Left ventricle myocardium inferior (tissue), 1 donor: Measurements from ENCODE around the gene RBM47. TPM values are rescaled to one million over a fixed set of nuclear protein-coding genes. Genes with fewer than 3 reads are reported as not detected.
"Not testable (repeated sequence)": the region's sequence is repeated elsewhere in the genome, so short reads cannot be mapped to it uniquely, and the experiment has no call there.

ENCODE experiments used
- DNase-seq: peaks from one replicate; pipeline ENCODE4 v3.0.0-alpha.2; 2020
- H3K27ac ChIP-seq: fragments of 200-600 bp; replicated peaks from 2 replicates; pipeline ENCODE4 v1.8.0; 2021
- H3K27me3 ChIP-seq: fragments of 200-600 bp; 2 replicates; pipeline ENCODE4 v1.8.0; 2021; ENCODE audit warnings: low read depth
- H3K36me3 ChIP-seq: fragments of 200-600 bp; 2 replicates; pipeline ENCODE4 v1.8.0; 2021
- H3K4me1 ChIP-seq: fragments of 200-600 bp; 2 replicates; pipeline ENCODE4 v1.8.0; 2021
- H3K4me3 ChIP-seq: fragments of 200-600 bp; 2 replicates; pipeline ENCODE4 v1.8.0; 2021; ENCODE audit warnings: mild to moderate bottlenecking, moderate library complexity
- H3K9me3 ChIP-seq: fragments of 200-600 bp; replicated peaks from 2 replicates; pipeline ENCODE4 v1.8.0; 2021
- CTCF ChIP-seq: fragments of 200-600 bp; IDR thresholded peaks from 2 replicates; pipeline ENCODE4 v1.8.0; 2021; ENCODE audit warnings: antibody characterized with exemption, mild to moderate bottlenecking, borderline replicate concordance
- intact Hi-C: fragments of 100-400 bp; cut with micrococcal nuclease; formaldehyde crosslinking; loops from one replicate; pipeline ENCODE4 v1.11.0; 2022
- total RNA-seq: library from RNA; stranded (reverse); fragmentation: NEBNext Ultra II Directional; extraction: Animal tissue kit (Norgen Biotek cat#: 25700); gene quantifications from one replicate; pipeline ENCODE4 v1.2.1, GENCODE V29; 2021
- donor health status: DM: no; HTN: yes; CAD: no; lungs with severe emphysema.

The RBM47 gene
- total RNA-seq, 1 donor from 2014 or later: 2.7 TPM

DNA sequence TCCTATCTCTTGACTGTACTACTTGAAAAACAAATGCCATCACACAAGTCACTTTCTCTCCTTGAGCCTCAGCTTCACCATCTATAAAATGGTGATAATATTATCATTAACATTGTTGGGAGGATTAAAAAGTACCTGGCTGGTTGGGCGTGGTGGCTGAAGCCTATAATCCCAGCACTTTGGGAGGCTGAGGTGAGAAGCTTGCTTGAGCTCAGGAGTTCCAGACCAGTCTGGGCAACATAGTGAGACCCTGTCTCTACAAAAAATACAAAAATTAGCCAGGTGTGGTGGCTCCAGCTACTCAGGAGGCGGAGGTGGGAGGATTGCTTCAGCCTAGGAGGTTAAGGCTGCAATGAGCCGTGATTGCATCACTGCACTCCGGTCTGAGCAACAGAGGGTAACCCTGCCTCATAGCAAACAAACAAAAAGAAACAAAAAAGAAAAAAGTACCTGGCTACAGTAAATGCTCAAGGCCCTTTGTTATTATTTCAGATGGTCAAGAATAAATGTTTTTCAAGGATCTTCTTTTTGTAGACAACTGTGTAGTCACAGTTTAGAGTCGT, 174.2 kb downstream of the RBM47 start:
- no peak for DNase-seq
- Histone ChIP-seq H3K4me1 (no peaks in the 10 kb centered on the region), H3K4me3 (no peak overlapping the region), H3K27ac (no peak overlapping the region), H3K27me3 (peaks cover 12% of the 10 kb centered on the region), H3K36me3 (no peaks in the 10 kb centered on the region), H3K9me3 (no peaks in the 10 kb centered on the region)
- intact Hi-C loops: no loop called here
- no peak for TF ChIP-seq CTCF

- no peak for TF ChIP-seq CTCF
- H3K27me3 ChIP-seq: peaks cover 9% of the 10 kb centered on the region
- no peak for DNase-seq
- intact Hi-C loops: no loop called here
- H3K4me3 ChIP-seq: no peak overlapping the region
- H3K36me3 ChIP-seq: no peaks in the 10 kb centered on the region
- H3K9me3 ChIP-seq: no peaks in the 10 kb centered on the region
- no peaks in the 10 kb centered on the region for H3K4me1 ChIP-seq
- H3K27ac ChIP-seq: no peak overlapping the region
These were observed 174.8 kb downstream of the RBM47 start for GRCh38 chr4:40454816-40455215.

GRCh38 chr4:40453912-40454311, 175.8 kb downstream of the RBM47 start:
- Histone ChIP-seq H3K36me3 (no peaks in the 10 kb centered on the region), H3K27me3 (peaks cover under 1% of the 10 kb centered on the region), H3K4me3 (no peak overlapping the region), H3K27ac (no peak overlapping the region), H3K9me3 (no peaks in the 10 kb centered on the region), H3K4me1 (no peaks in the 10 kb centered on the region)
- intact Hi-C loops: no loop called here
- no peak for TF ChIP-seq CTCF
- DNase-seq: no peak

- Histone ChIP-seq H3K27me3 (no peaks in the 10 kb centered on the region), H3K27ac (no peak overlapping the region), H3K9me3 (no peaks in the 10 kb centered on the region), H3K36me3 (no peaks in the 10 kb centered on the region), H3K4me3 (no peak overlapping the region), H3K4me1 (no peaks in the 10 kb centered on the region)
- no peak for TF ChIP-seq CTCF
- no peak for DNase-seq
- intact Hi-C loops: no loop called here
These were observed 180.8 kb downstream of the RBM47 start for GRCh38 chr4:40448875-40449274.

DNA sequence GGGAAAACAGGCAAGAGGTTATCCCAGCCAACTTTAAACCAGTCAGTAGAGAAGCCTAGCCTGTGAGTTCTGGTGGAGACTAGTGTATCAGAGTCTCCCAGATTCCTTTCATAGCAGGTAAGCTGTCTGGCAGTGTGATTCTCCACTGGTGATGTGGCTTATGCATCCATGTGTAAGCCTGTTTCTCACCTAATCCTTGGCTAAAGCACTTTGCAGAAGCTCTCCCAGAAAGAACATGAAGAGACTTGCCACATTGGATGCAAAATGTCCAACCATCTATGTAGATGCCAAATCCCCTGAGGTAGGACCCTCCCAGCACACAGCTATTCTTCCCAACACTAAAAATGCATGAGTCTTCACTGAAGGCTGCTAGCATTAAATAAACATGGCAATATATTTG, 182.8 kb downstream of the RBM47 start:
- TF ChIP-seq CTCF: no peak
- Histone ChIP-seq H3K27ac (no peak overlapping the region), H3K4me3 (no peak overlapping the region), H3K9me3 (no peaks in the 10 kb centered on the region), H3K36me3 (no peaks in the 10 kb centered on the region), H3K27me3 (no peaks in the 10 kb centered on the region), H3K4me1 (no peaks in the 10 kb centered on the region)
- DNase-seq: no peak
- intact Hi-C loops: no loop called here

- H3K4me3 ChIP-seq, H3K27me3 ChIP-seq, intact Hi-C loops, H3K27ac ChIP-seq, H3K4me1 ChIP-seq, H3K36me3 ChIP-seq, DNase-seq, H3K9me3 ChIP-seq: not testable (repeated sequence)
These were observed 183.4 kb downstream of the RBM47 start for GRCh38 chr4:40446261-40446750.
